Measurements from ENCODE around the gene BRINP2. TPM values are rescaled to one million over a fixed set of nuclear protein-coding genes. Genes with fewer than 3 reads are reported as not detected.

Gene BRINP2
- polyA plus RNA-seq, 1 donor (not counting 4 experiments of a cell fraction or from before 2014, with no cell fraction given), result not detected

- no peak overlapping the region for H3K4me2 ChIP-seq (ENCODE audit: control insufficient read depth, extremely low read depth, insufficient read depth, low read depth, low read length)
- dilution Hi-C loops (cut with MboI; ENCODE audit: extremely low pct_ligation_motif_present, low sequenced_read_pairs), result no loop called here
- TF ChIP-seq EZH2 (IDR thresholded peaks at IDR 0.05; ENCODE audit: low read length), result no peak
- no peak for TF ChIP-seq CTCF (optimal IDR thresholded peaks at IDR 0.05 in 1 of 3, IDR thresholded peaks at IDR 0.05 in 1 of 3, conservative IDR thresholded peaks at IDR 0.05 in 1 of 3; ENCODE audit: extremely low read depth in 1 of 3, insufficient read depth in 2 of 3, low read length in 3 of 3)
- H3K27me3 ChIP-seq (ENCODE audit: control insufficient read depth, extremely low read depth, insufficient read depth, low read length), result peaks cover 5% of the 10 kb centered on the region
- no peaks in the 10 kb centered on the region for H4K20me1 ChIP-seq (ENCODE audit: control insufficient read depth, extremely low read depth, insufficient read depth, low read length)
- H3K79me2 ChIP-seq (ENCODE audit: control insufficient read depth, insufficient read depth, low read length), result no peaks in the 10 kb centered on the region
- no peak overlapping the region for H3K27ac ChIP-seq (ENCODE audit: control insufficient read depth, insufficient read depth, low read length)
- H3K4me3 ChIP-seq (ENCODE audit: control insufficient read depth in 2 of 3, extremely low read depth in 1 of 3, insufficient read depth in 2 of 3, low read depth in 1 of 3, low read length in 3 of 3), result no peak overlapping the region
- H2AFZ ChIP-seq (ENCODE audit: control insufficient read depth, low read length), result no peak overlapping the region
- DNase-seq (ENCODE audit: low read depth, low spot score), result no peak
- no peaks in the 10 kb centered on the region for H3K9me3 ChIP-seq (ENCODE audit: control insufficient read depth, low read depth, low read length)
- no peak overlapping the region for H3K9ac ChIP-seq (ENCODE audit: control insufficient read depth, extremely low read depth, insufficient read depth, low read length)
- FAIRE-seq, result no peak
- H3K36me3 ChIP-seq (ENCODE audit: control insufficient read depth in 2 of 2, extremely low read depth in 1 of 2, insufficient read depth in 2 of 2, low read length in 2 of 2), result no peaks in the 10 kb centered on the region
- no peaks in the 10 kb centered on the region for H3K4me1 ChIP-seq (ENCODE audit: control insufficient read depth, extremely low read depth, insufficient read depth, low read length)
- H3K9me1 ChIP-seq (ENCODE audit: control insufficient read depth, extremely low read depth, insufficient read depth, low read length), result no peaks in the 10 kb centered on the region
Measured at GRCh38 chr1:177124577-177125278, 46.0 kb upstream of the BRINP2 start.

- no peaks in the 10 kb centered on the region for H3K79me2 ChIP-seq (ENCODE audit: control insufficient read depth, insufficient read depth, low read length)
- H3K27me3 ChIP-seq (ENCODE audit: control insufficient read depth, extremely low read depth, insufficient read depth, low read length), result peaks cover 5% of the 10 kb centered on the region
- no peak overlapping the region for H3K27ac ChIP-seq (ENCODE audit: control insufficient read depth, insufficient read depth, low read length)
- no peak overlapping the region for H3K9ac ChIP-seq (ENCODE audit: control insufficient read depth, extremely low read depth, insufficient read depth, low read length)
- H3K9me3 ChIP-seq (ENCODE audit: control insufficient read depth, low read depth, low read length), result no peaks in the 10 kb centered on the region
- H2AFZ ChIP-seq (ENCODE audit: control insufficient read depth, low read length), result no peak overlapping the region
- H3K4me2 ChIP-seq (ENCODE audit: control insufficient read depth, extremely low read depth, insufficient read depth, low read depth, low read length), result no peak overlapping the region
- no peaks in the 10 kb centered on the region for H4K20me1 ChIP-seq (ENCODE audit: control insufficient read depth, extremely low read depth, insufficient read depth, low read length)
- H3K36me3 ChIP-seq (ENCODE audit: control insufficient read depth in 2 of 2, extremely low read depth in 1 of 2, insufficient read depth in 2 of 2, low read length in 2 of 2), result no peaks in the 10 kb centered on the region
- H3K9me1 ChIP-seq (ENCODE audit: control insufficient read depth, extremely low read depth, insufficient read depth, low read length), result no peaks in the 10 kb centered on the region
- FAIRE-seq, result no peak
- dilution Hi-C loops (cut with MboI; ENCODE audit: extremely low pct_ligation_motif_present, low sequenced_read_pairs), result no loop called here
- no peak for DNase-seq (ENCODE audit: low read depth, low spot score)
- no peak for TF ChIP-seq EZH2 (IDR thresholded peaks at IDR 0.05; ENCODE audit: low read length)
- no peak for TF ChIP-seq CTCF (optimal IDR thresholded peaks at IDR 0.05 in 1 of 3, IDR thresholded peaks at IDR 0.05 in 1 of 3, conservative IDR thresholded peaks at IDR 0.05 in 1 of 3; ENCODE audit: extremely low read depth in 1 of 3, insufficient read depth in 2 of 3, low read length in 3 of 3)
- no peaks in the 10 kb centered on the region for H3K4me1 ChIP-seq (ENCODE audit: control insufficient read depth, extremely low read depth, insufficient read depth, low read length)
- no peak overlapping the region for H3K4me3 ChIP-seq (ENCODE audit: control insufficient read depth in 2 of 3, extremely low read depth in 1 of 3, insufficient read depth in 2 of 3, low read depth in 1 of 3, low read length in 3 of 3)
Measured at GRCh38 chr1:177126267-177126666, 44.5 kb upstream of the BRINP2 start.

All from keratinocyte (primary cell).